Measurements from ENCODE around the gene MAP7. TPM values are rescaled to one million over a fixed set of nuclear protein-coding genes. Genes with fewer than 3 reads are reported as not detected.

The MAP7 gene
- polyA plus RNA-seq, 1 donor = 37.2 TPM

DNA sequence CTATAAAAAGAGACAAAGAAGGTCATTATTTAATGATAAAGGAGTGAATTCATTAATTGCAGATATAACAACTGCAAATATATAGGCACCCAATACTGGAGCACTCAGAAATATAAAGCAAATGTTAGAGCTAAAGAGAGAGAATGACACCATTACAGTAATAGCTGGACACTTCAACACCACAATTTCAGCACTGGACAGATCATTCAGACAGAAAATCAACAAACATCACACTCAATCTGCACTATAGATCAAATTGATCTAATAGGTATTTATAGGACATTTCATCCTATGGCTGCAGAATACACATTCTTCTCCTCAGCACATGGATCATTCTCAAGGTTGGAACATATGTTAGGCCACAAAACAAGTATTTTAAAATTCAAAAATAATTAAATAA is 72.7 kb downstream of the MAP7 start:
- Histone ChIP-seq H3K36me3 (ENCODE audit: control insufficient read depth, insufficient read depth, low read length) (no peaks in the 10 kb centered on the region), H3K4me1 (ENCODE audit: control insufficient read depth, insufficient read depth, low read length) (no peaks in the 10 kb centered on the region), H3K27ac (ENCODE audit: low read length) (no peak overlapping the region), H3K9me3 (ENCODE audit: control insufficient read depth, low read depth, low read length) (no peaks in the 10 kb centered on the region), H3K4me3 (ENCODE audit: low read length) (no peak overlapping the region), H3K27me3 (ENCODE audit: control insufficient read depth, insufficient read depth, low read length) (no peaks in the 10 kb centered on the region)
- no peak for DNase-seq

GRCh38 chr6:136475686-136476085 is 74.5 kb downstream of the MAP7 start:
- no peak for DNase-seq
- Histone ChIP-seq H3K36me3 (ENCODE audit: control insufficient read depth, insufficient read depth, low read length) (no peaks in the 10 kb centered on the region), H3K4me1 (ENCODE audit: control insufficient read depth, insufficient read depth, low read length) (no peaks in the 10 kb centered on the region), H3K9me3 (ENCODE audit: control insufficient read depth, low read depth, low read length) (no peaks in the 10 kb centered on the region), H3K27me3 (ENCODE audit: control insufficient read depth, insufficient read depth, low read length) (no peaks in the 10 kb centered on the region), H3K4me3 (ENCODE audit: low read length) (no peak overlapping the region), H3K27ac (ENCODE audit: low read length) (no peak overlapping the region)
- WGBS (ENCODE audit: insufficient coverage, low lambda C conversion rate) = 100% methylated on average over 1 of the region's 4 CpGs

GRCh38 chr6:136474241-136474640 is 76.0 kb downstream of the MAP7 start:
- Histone ChIP-seq H3K4me1 (ENCODE audit: control insufficient read depth, insufficient read depth, low read length) (no peaks in the 10 kb centered on the region), H3K9me3 (ENCODE audit: control insufficient read depth, low read depth, low read length) (no peaks in the 10 kb centered on the region), H3K36me3 (ENCODE audit: control insufficient read depth, insufficient read depth, low read length) (no peaks in the 10 kb centered on the region), H3K4me3 (ENCODE audit: low read length) (no peak overlapping the region), H3K27ac (ENCODE audit: low read length) (no peak overlapping the region), H3K27me3 (ENCODE audit: control insufficient read depth, insufficient read depth, low read length) (no peaks in the 10 kb centered on the region)
- WGBS (ENCODE audit: insufficient coverage, low lambda C conversion rate) = 96% methylated on average over 4 of the region's 6 CpGs
- DNase-seq = no peak

DNA sequence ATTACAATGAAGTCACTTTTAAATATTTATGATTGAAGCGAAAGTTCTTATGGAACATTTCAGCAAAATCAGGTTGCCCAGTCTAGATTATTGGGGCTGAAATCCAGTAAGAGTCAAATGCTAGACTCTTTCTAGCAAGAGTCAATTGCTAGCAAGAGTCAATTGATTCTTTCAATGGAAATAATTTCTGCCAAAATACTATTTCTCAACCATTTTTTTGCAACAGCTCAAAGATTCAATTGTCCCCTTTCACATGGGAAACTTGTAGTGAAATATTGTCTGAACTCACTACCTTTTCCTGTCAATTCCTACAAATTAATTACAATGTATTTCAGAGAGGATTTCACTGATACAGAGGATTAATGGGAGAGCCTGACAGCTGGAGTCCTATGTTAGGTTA is 78.3 kb downstream of the MAP7 start:
- no peaks in the 10 kb centered on the region for H3K36me3 ChIP-seq (ENCODE audit: control insufficient read depth, insufficient read depth, low read length)
- no peak for DNase-seq
- no peaks in the 10 kb centered on the region for H3K4me1 ChIP-seq (ENCODE audit: control insufficient read depth, insufficient read depth, low read length)
- WGBS (ENCODE audit: insufficient coverage, low lambda C conversion rate) = no CpG with 5 or more reads among the region's 1 CpG
- no peak overlapping the region for H3K4me3 ChIP-seq (ENCODE audit: low read length)
- no peaks in the 10 kb centered on the region for H3K27me3 ChIP-seq (ENCODE audit: control insufficient read depth, insufficient read depth, low read length)
- H3K27ac ChIP-seq (ENCODE audit: low read length) = no peak overlapping the region
- H3K9me3 ChIP-seq (ENCODE audit: control insufficient read depth, low read depth, low read length) = no peaks in the 10 kb centered on the region

DNA sequence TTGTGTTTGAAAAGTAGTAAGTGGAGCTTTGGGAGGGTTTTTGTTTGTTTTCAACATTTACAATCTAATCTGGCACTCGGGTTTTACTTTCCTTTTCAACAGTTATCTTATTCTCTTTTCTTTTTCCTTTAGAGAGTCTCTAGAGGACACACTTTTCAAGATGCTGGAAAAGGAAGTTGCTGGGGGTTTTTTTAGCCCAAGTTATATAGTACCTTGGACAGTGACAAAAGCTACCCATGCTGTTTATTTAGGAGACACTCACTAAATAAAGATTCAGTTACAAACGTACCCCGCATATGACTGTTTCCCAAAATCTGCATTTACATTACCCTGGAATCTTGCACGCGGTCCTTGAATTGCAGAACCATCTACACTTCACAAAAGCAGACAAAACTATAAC is 78.8 kb downstream of the MAP7 start:
- Histone ChIP-seq H3K27me3 (ENCODE audit: control insufficient read depth, insufficient read depth, low read length) (no peaks in the 10 kb centered on the region), H3K9me3 (ENCODE audit: control insufficient read depth, low read depth, low read length) (no peaks in the 10 kb centered on the region), H3K27ac (ENCODE audit: low read length) (no peak overlapping the region), H3K36me3 (ENCODE audit: control insufficient read depth, insufficient read depth, low read length) (no peaks in the 10 kb centered on the region), H3K4me1 (ENCODE audit: control insufficient read depth, insufficient read depth, low read length) (no peaks in the 10 kb centered on the region), H3K4me3 (ENCODE audit: low read length) (no peak overlapping the region)
- WGBS (ENCODE audit: insufficient coverage, low lambda C conversion rate) = 46% methylated on average over 3 of the region's 5 CpGs
- DNase-seq = peak in 1 of 2 donors; percentile 23

- Histone ChIP-seq H3K9me3 (ENCODE audit: control insufficient read depth, low read depth, low read length) (no peaks in the 10 kb centered on the region), H3K27ac (ENCODE audit: low read length) (no peak overlapping the region), H3K36me3 (ENCODE audit: control insufficient read depth, insufficient read depth, low read length) (no peaks in the 10 kb centered on the region), H3K4me3 (ENCODE audit: low read length) (no peak overlapping the region), H3K27me3 (ENCODE audit: control insufficient read depth, insufficient read depth, low read length) (no peaks in the 10 kb centered on the region), H3K4me1 (ENCODE audit: control insufficient read depth, insufficient read depth, low read length) (no peaks in the 10 kb centered on the region)
- WGBS (ENCODE audit: insufficient coverage, low lambda C conversion rate) = 94% methylated on average over 3 of the region's 5 CpGs
- no peak for DNase-seq
Measured at GRCh38 chr6:136470044-136470443, 80.2 kb downstream of the MAP7 start.

DNA sequence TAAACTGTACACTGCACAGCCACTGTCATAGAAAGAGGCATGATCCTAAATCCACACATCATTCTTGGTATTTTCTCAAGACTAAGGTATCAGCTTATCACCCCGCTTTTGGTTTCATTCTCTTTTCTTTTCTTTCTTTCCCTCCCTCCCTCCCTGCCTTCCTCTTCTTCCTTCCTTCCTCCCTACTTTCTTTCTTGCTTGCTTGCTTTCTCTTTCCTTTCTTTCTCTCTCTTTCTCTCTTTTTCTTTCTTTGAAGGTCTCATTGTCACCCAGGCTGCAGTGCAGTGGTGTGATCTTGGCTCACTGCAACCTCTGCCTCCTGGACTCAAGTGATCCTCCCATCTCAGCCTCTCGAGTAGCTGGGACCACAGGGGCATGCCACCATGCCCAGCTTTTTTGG is 81.1 kb downstream of the MAP7 start:
- H3K4me1 ChIP-seq (ENCODE audit: control insufficient read depth, insufficient read depth, low read length) = no peaks in the 10 kb centered on the region
- no peaks in the 10 kb centered on the region for H3K36me3 ChIP-seq (ENCODE audit: control insufficient read depth, insufficient read depth, low read length)
- 100% methylated on average over 1 of the region's 2 CpGs for WGBS (ENCODE audit: insufficient coverage, low lambda C conversion rate)
- no peak overlapping the region for H3K27ac ChIP-seq (ENCODE audit: low read length)
- H3K4me3 ChIP-seq (ENCODE audit: low read length) = no peak overlapping the region
- DNase-seq = no peak
- H3K27me3 ChIP-seq (ENCODE audit: control insufficient read depth, insufficient read depth, low read length) = no peaks in the 10 kb centered on the region
- H3K9me3 ChIP-seq (ENCODE audit: control insufficient read depth, low read depth, low read length) = no peaks in the 10 kb centered on the region

- Histone ChIP-seq H3K4me1 (ENCODE audit: control insufficient read depth, insufficient read depth, low read length) (no peaks in the 10 kb centered on the region), H3K9me3 (ENCODE audit: control insufficient read depth, low read depth, low read length) (no peaks in the 10 kb centered on the region), H3K4me3 (ENCODE audit: low read length) (no peak overlapping the region), H3K27me3 (ENCODE audit: control insufficient read depth, insufficient read depth, low read length) (no peaks in the 10 kb centered on the region), H3K36me3 (ENCODE audit: control insufficient read depth, insufficient read depth, low read length) (no peaks in the 10 kb centered on the region), H3K27ac (ENCODE audit: low read length) (no peak overlapping the region)
- no CpG with 5 or more reads among the region's 3 CpGs for WGBS (ENCODE audit: insufficient coverage, low lambda C conversion rate)
- DNase-seq = no peak
Measured at GRCh38 chr6:136468711-136469110, 81.5 kb downstream of the MAP7 start.

- Histone ChIP-seq H3K9me3 (ENCODE audit: control insufficient read depth, low read depth, low read length) (no peaks in the 10 kb centered on the region), H3K27me3 (ENCODE audit: control insufficient read depth, insufficient read depth, low read length) (no peaks in the 10 kb centered on the region), H3K36me3 (ENCODE audit: control insufficient read depth, insufficient read depth, low read length) (no peaks in the 10 kb centered on the region), H3K27ac (ENCODE audit: low read length) (no peak overlapping the region), H3K4me1 (ENCODE audit: control insufficient read depth, insufficient read depth, low read length) (no peaks in the 10 kb centered on the region), H3K4me3 (ENCODE audit: low read length) (no peak overlapping the region)
- no peak for DNase-seq
- WGBS (ENCODE audit: insufficient coverage, low lambda C conversion rate) = no CpG with 5 or more reads among the region's 1 CpG
Measured at GRCh38 chr6:136467186-136467585, 83.0 kb downstream of the MAP7 start.

- no peak overlapping the region for H3K27ac ChIP-seq (ENCODE audit: low read length)
- no peaks in the 10 kb centered on the region for H3K36me3 ChIP-seq (ENCODE audit: control insufficient read depth, insufficient read depth, low read length)
- no CpG with 5 or more reads among the region's 4 CpGs for WGBS (ENCODE audit: insufficient coverage, low lambda C conversion rate)
- H3K27me3 ChIP-seq (ENCODE audit: control insufficient read depth, insufficient read depth, low read length) = no peaks in the 10 kb centered on the region
- no peak overlapping the region for H3K4me3 ChIP-seq (ENCODE audit: low read length)
- H3K9me3 ChIP-seq (ENCODE audit: control insufficient read depth, low read depth, low read length) = no peaks in the 10 kb centered on the region
- DNase-seq = no peak
- no peaks in the 10 kb centered on the region for H3K4me1 ChIP-seq (ENCODE audit: control insufficient read depth, insufficient read depth, low read length)
Measured at GRCh38 chr6:136466777-136467176, 83.4 kb downstream of the MAP7 start.

DNA sequence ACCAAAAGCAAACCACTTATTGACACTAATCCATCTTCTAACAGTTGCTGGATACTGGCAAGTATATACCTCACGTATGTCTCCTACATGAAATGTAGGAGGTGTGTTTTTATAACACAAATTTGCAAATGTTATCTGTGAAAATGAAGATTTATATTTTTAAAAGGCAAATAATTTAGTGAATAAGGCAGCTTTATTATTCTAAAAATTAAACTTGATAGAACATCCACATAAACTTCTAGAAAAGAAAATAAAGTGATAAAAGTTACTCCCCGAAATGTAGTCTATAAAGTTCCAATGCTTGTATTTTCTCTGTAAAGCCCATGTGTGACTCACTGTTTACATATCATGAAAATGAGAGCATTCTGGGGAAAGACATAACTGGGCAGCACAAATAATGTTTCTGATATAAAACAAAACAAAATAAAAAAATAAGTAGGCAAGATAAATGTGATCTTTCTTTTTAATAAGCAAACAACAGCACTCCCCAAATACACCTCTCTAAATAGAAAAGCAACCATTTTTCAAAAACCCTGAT is 84.4 kb downstream of the MAP7 start:
- no peaks in the 10 kb centered on the region for H3K27me3 ChIP-seq (ENCODE audit: control insufficient read depth, insufficient read depth, low read length)

More for the DNA sequence above, 84.4 kb downstream of the MAP7 start:
- Histone ChIP-seq H3K4me1 (ENCODE audit: control insufficient read depth, insufficient read depth, low read length) (no peaks in the 10 kb centered on the region), H3K4me3 (ENCODE audit: low read length) (no peak overlapping the region), H3K9me3 (ENCODE audit: control insufficient read depth, low read depth, low read length) (no peaks in the 10 kb centered on the region), H3K36me3 (ENCODE audit: control insufficient read depth, insufficient read depth, low read length) (no peaks in the 10 kb centered on the region), H3K27ac (ENCODE audit: low read length) (no peak overlapping the region)
- DNase-seq = no peak
- WGBS (ENCODE audit: insufficient coverage, low lambda C conversion rate) = 76% methylated on average over 2 of the region's 2 CpGs
